T-cell (primary cell): ENCODE results near the gene CERS6. TPM values are rescaled to one million over a fixed set of nuclear protein-coding genes. Genes with fewer than 3 reads are reported as not detected.

ENCODE experiments used
- ATAC-seq, 4 experiments: fragments of 200-7000 bp in 3 of 4; fragments of 150-1000 bp in 1 of 4; cut with Tn5 transposase; replicated peaks in 1 of 4; 1 replicate in 3 of 4; 2 replicates in 1 of 4; pipeline ENCODE4 v1.10.0; 2021; ENCODE audit warnings: moderate library complexity in 3 of 4, mild to moderate bottlenecking in 2 of 4, moderate number of reproducible peaks in 1 of 4
- CTCF ChIA-PET, 2 donors: fragments of 300-600 bp; sonication (Branson Sonifier 250); formaldehyde crosslinking; loops; one replicate each; lab custom pipeline; 2022; ENCODE audit warnings: antibody characterized with exemption in 2 of 2; lab: Charles Lee
- POLR2A ChIA-PET, 2 donors: fragments of 300-600 bp; sonication (Branson Sonifier 250); formaldehyde crosslinking; loops; one replicate each; lab custom pipeline; 2022; ENCODE audit warnings: antibody characterized with exemption in 2 of 2; lab: Charles Lee
- DNase-seq, 35 experiments: peaks; one replicate each; pipeline versions ENCODE4 v3.0.0 to v3.0.0-alpha.2; 2013 to 2023
- H3K27ac ChIP-seq: one replicate; pipeline ENCODE4 v1.5.1; 2013; ENCODE audit warnings: low read length
- H3K27me3 ChIP-seq, 2 experiments: replicated peaks in 1 of 2; 1 replicate in 1 of 2; 2 replicates in 1 of 2; pipeline versions ENCODE4 v1.6.1 to v1.7.0; 2013; ENCODE audit warnings: low read length in 1 of 2, mixed read lengths in 1 of 2; ENCODE audit not compliant: control insufficient read depth in 2 of 2, insufficient read depth in 2 of 2; ENCODE audit errors: extremely low read depth in 1 of 2
- H3K36me3 ChIP-seq, 2 donors: 1 replicate in 1 of 2; 2 replicates in 1 of 2; pipeline versions ENCODE4 v1.6.1 to v1.7.0; 2013; ENCODE audit warnings: low read length in 1 of 2; ENCODE audit not compliant: control insufficient read depth in 2 of 2, insufficient read depth in 1 of 2; ENCODE audit errors: extremely low read depth in 1 of 2
- H3K4me1 ChIP-seq, 2 experiments: 1 replicate in 1 of 2; 2 replicates in 1 of 2; pipeline versions ENCODE4 v1.6.1 to v1.7.0; 2013; ENCODE audit warnings: low read length in 2 of 2, mixed read lengths in 1 of 2; ENCODE audit not compliant: insufficient read depth in 2 of 2, control insufficient read depth in 1 of 2; ENCODE audit errors: extremely low read depth in 1 of 2
- H3K4me3 ChIP-seq, 2 donors: 1 replicate in 1 of 2; 2 replicates in 1 of 2; pipeline versions ENCODE4 v1.5.1 to v1.7.0; 2013; ENCODE audit warnings: mild to moderate bottlenecking in 2 of 2, low read length in 1 of 2, moderate library complexity in 1 of 2; ENCODE audit not compliant: control insufficient read depth in 1 of 2; ENCODE audit errors: extremely low read depth in 1 of 2
- H3K9me3 ChIP-seq: 2 replicates; pipeline ENCODE4 v1.7.0; 2013
- H3K27ac Mint-ChIP-seq, 2 donors: one replicate each; pipeline ENCODE4 v1.8.0; 2020 to 2021; ENCODE audit warnings: mild to moderate bottlenecking in 2 of 2, mixed read lengths in 2 of 2
- H3K27me3 Mint-ChIP-seq, 2 donors: one replicate each; pipeline ENCODE4 v1.8.0; 2021 to 2022; ENCODE audit warnings: mixed read lengths in 2 of 2
- H3K36me3 Mint-ChIP-seq: one replicate; pipeline ENCODE4 v1.8.0; 2021; ENCODE audit warnings: mixed read lengths
- H3K4me1 Mint-ChIP-seq, 3 donors: one replicate each; pipeline ENCODE4 v1.8.0; 2020 to 2022; ENCODE audit warnings: mixed read lengths in 3 of 3, mild to moderate bottlenecking in 1 of 3
- H3K4me3 Mint-ChIP-seq, 3 donors: one replicate each; pipeline ENCODE4 v1.8.0; 2020 to 2022; ENCODE audit warnings: mild to moderate bottlenecking in 3 of 3, mixed read lengths in 3 of 3, moderate library complexity in 3 of 3
- H3K9me3 Mint-ChIP-seq, 3 donors: one replicate each; pipeline ENCODE4 v1.8.0; 2020 to 2022; ENCODE audit warnings: mixed read lengths in 3 of 3
- WGBS: methylation state at CpG from one replicate; pipeline ENCODE4 v1.1.5; 2013; ENCODE audit warnings: missing lambda C conversion rate; ENCODE audit not compliant: insufficient coverage; 5-methylcytosine and 5-hydroxymethylcytosine counted together
- total RNA-seq, 35 experiments: library from RNA in 6 of 35; stranded (reverse) in 6 of 35; fragments of 120-200 nt in 1 of 35; gene quantifications; one replicate each; pipeline versions ENCODE4 v1.2.1 to v1.2.4 and lab custom pipeline; 2013 to 2026

CERS6 gene
- total RNA-seq, 5 donors from 2014 or later (not counting 1 experiment from before 2014, with no cell fraction given): 11.1 to 20.3 (median 13.6) TPM

GRCh38 chr2:168454737-168455644, 1.1 kb upstream of the CERS6 start:
- Mint-ChIP-seq H3K4me1 (peaks cover 39 to 45% (median 43%) of the 10 kb centered on the region in 3 donors), H3K27ac (no peak overlapping the region), H3K9me3 (no peaks in the 10 kb centered on the region), H3K4me3 (no peak overlapping the region), H3K36me3 (no peaks in the 10 kb centered on the region), H3K27me3 (no peaks in the 10 kb centered on the region)
- POLR2A ChIA-PET: interaction anchor here in 1 of 2 donors (0.6 kb wide), 1 partner anchor 115 kb away, joined by 3 read pairs; no protein-coding TSS in a partner anchor
- Histone ChIP-seq H3K4me1 (peaks cover 15 to 31% of the 10 kb centered on the region in 2 experiments), H3K27ac (no peak overlapping the region), H3K36me3 (no peaks in the 10 kb centered on the region), H3K4me3 (peak overlapping the region; percentile 77 to 93), H3K9me3 (no peaks in the 10 kb centered on the region), H3K27me3 (peaks cover 0 to 3% of the 10 kb centered on the region in 2 experiments)
- 100% methylated on average over 2 of the region's 6 CpGs for WGBS
- CTCF ChIA-PET: interaction anchor here in 1 of 2 donors (0.7 kb wide), 2 partner anchors 63 to 215 kb away, joined by 3 read pairs; no protein-coding TSS in a partner anchor
- DNase-seq (no peak), ATAC-seq (no peak)

GRCh38 chr2:168456521-168457189, 583 bp downstream of the CERS6 start:
- Histone ChIP-seq H3K4me3 (peak overlapping the region; percentile 77 to 93), H3K9me3 (no peaks in the 10 kb centered on the region), H3K4me1 (peaks cover 5 to 23% of the 10 kb centered on the region in 2 experiments), H3K27ac (no peak overlapping the region), H3K27me3 (peaks cover 0 to 3% of the 10 kb centered on the region in 2 experiments), H3K36me3 (no peaks in the 10 kb centered on the region)
- Mint-ChIP-seq H3K4me3 (no peak overlapping the region), H3K36me3 (no peaks in the 10 kb centered on the region), H3K4me1 (peaks cover 41 to 47% (median 44%) of the 10 kb centered on the region in 3 donors), H3K9me3 (no peaks in the 10 kb centered on the region), H3K27me3 (no peaks in the 10 kb centered on the region), H3K27ac (peak overlapping the region; percentile 33 to 63)
- ChIA-PET POLR2A (interaction anchor here in 1 of 2 donors (0.5 kb wide), 1 partner anchor 279 kb away, joined by 3 read pairs; no protein-coding TSS in a partner anchor), CTCF (no interaction called here)
- DNase-seq: peak in 24 of 35 experiments; percentile 2 to 50 (median 24)
- WGBS: under 1% methylated on average over 49 of the region's 61 CpGs
- ATAC-seq: peak; percentile 59 to 64 (median 60)

- Histone ChIP-seq H3K4me3 (peak overlapping the region; percentile 77 to 93), H3K27me3 (peaks cover 0 to 3% of the 10 kb centered on the region in 2 experiments), H3K27ac (no peak overlapping the region), H3K4me1 (peaks cover 5 to 25% of the 10 kb centered on the region in 2 experiments), H3K9me3 (no peaks in the 10 kb centered on the region), H3K36me3 (no peaks in the 10 kb centered on the region)
- CTCF ChIA-PET: interaction anchor here in 1 of 2 donors (1.0 kb wide), 1 partner anchor 33 kb away, joined by 3 read pairs; no protein-coding TSS in a partner anchor
- POLR2A ChIA-PET: interaction anchor here in 1 of 2 donors (0.6 kb wide), 1 partner anchor 168 kb away, joined by 4 read pairs; no protein-coding TSS in a partner anchor
- DNase-seq: peak in 2 of 35 experiments; percentile 15 to 25
- Mint-ChIP-seq H3K4me3 (no peak overlapping the region), H3K36me3 (no peaks in the 10 kb centered on the region), H3K27me3 (no peaks in the 10 kb centered on the region), H3K4me1 (peaks cover 45 to 54% (median 46%) of the 10 kb centered on the region in 3 donors), H3K9me3 (no peaks in the 10 kb centered on the region), H3K27ac (peak overlapping the region; percentile 33 to 63)
- ATAC-seq: peak in 1 of 4 experiments; percentile 10
- 9% methylated on average over 7 of the region's 17 CpGs for WGBS
Measured at GRCh38 chr2:168457190-168457895, 1.3 kb downstream of the CERS6 start.

DNA sequence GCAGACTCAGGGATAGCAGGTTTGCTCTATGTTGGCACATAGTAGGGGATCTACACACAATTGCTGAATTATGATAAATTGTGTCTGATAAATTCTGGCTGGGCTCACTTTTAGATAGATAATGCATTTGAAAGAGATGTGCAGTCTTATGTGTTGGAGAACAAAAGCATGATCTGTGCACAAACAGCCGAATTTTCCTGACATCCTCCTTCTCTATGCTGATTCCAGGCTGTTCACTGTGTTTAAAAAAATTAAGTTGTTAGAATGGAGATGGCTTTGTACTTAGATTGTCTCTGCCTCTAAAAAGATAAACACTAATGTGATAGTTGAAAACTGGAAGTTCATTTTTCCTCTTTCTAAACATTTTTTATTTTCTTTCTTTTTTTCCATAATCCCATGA, 2.1 kb downstream of the CERS6 start:
- Mint-ChIP-seq H3K4me3 (no peak overlapping the region), H3K27me3 (no peaks in the 10 kb centered on the region), H3K36me3 (no peaks in the 10 kb centered on the region), H3K4me1 (peaks cover 45 to 54% (median 46%) of the 10 kb centered on the region in 3 donors), H3K9me3 (no peaks in the 10 kb centered on the region), H3K27ac (peak overlapping the region; percentile 56 to 63)
- WGBS: no CpG with 5 or more reads among the region's 1 CpG
- no peak overlapping the region for H3K27ac ChIP-seq
- no peak for ATAC-seq
- H3K4me3 ChIP-seq: no peak overlapping the region
- no peaks in the 10 kb centered on the region for H3K36me3 ChIP-seq
- peaks cover 0 to 3% of the 10 kb centered on the region in 2 experiments for H3K27me3 ChIP-seq
- ChIA-PET CTCF (interaction anchor here in 1 of 2 donors (1.0 kb wide), 1 partner anchor 32 kb away, joined by 3 read pairs; no protein-coding TSS in a partner anchor), POLR2A (no interaction called here)
- no peak for DNase-seq
- H3K4me1 ChIP-seq: peaks cover 5 to 25% of the 10 kb centered on the region in 2 experiments
- H3K9me3 ChIP-seq: no peaks in the 10 kb centered on the region

DNA sequence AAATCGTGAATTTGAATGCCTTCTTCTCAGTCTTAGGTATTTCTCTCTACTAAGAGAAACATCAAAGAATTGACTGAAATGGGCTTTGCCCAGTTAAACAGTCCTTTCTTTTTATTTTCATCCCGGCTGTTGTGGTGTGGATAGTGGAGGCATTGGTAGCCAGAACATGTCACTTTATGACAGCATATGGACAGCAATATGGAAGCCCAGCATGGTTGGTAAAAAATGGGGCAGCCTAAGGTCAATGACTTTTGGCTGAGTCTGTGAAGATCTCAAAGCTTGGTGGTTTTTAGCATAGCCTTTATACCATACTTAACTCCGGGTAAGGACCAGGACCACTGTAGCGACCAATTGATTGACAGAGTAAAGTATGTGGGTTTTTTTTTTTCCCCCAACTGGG, 3.2 kb downstream of the CERS6 start:
- Mint-ChIP-seq H3K4me1 (peaks cover 45 to 56% (median 46%) of the 10 kb centered on the region in 3 donors), H3K27me3 (no peaks in the 10 kb centered on the region), H3K9me3 (no peaks in the 10 kb centered on the region), H3K36me3 (no peaks in the 10 kb centered on the region), H3K27ac (peak overlapping the region; percentile 28 to 29), H3K4me3 (no peak overlapping the region)
- H3K27ac ChIP-seq: no peak overlapping the region
- peaks cover 5 to 25% of the 10 kb centered on the region in 2 experiments for H3K4me1 ChIP-seq
- WGBS: no CpG with 5 or more reads among the region's 4 CpGs
- ATAC-seq (no peak), DNase-seq (no peak)
- H3K36me3 ChIP-seq: no peaks in the 10 kb centered on the region
- peaks cover 0 to 3% of the 10 kb centered on the region in 2 experiments for H3K27me3 ChIP-seq
- ChIA-PET POLR2A (no interaction called here), CTCF (interaction anchor here in 1 of 2 donors (0.8 kb wide), 1 partner anchor 31 kb away, joined by 3 read pairs; no protein-coding TSS in a partner anchor)
- H3K4me3 ChIP-seq: no peak overlapping the region
- H3K9me3 ChIP-seq: no peaks in the 10 kb centered on the region
